Colonic mucosa (tissue), 4 donors: ENCODE data around the gene ARID1B. TPM values are rescaled to one million over a fixed set of nuclear protein-coding genes. Genes with fewer than 3 reads are reported as not detected.

Source experiments
- DNase-seq: peaks from one replicate; pipeline ENCODE4 v3.0.0-alpha.2; 2020
- H3K27ac ChIP-seq: fragments of 200-600 bp; one replicate; pipeline ENCODE4 v1.8.0; 2021
- H3K27me3 ChIP-seq: fragments of 200-600 bp; one replicate; pipeline ENCODE4 v1.8.0; 2021
- H3K36me3 ChIP-seq: fragments of 200-600 bp; one replicate; pipeline ENCODE4 v1.8.0; 2021
- H3K4me1 ChIP-seq: fragments of 200-600 bp; one replicate; pipeline ENCODE4 v1.8.0; 2021; ENCODE audit warnings: mild to moderate bottlenecking
- H3K4me3 ChIP-seq: fragments of 200-600 bp; one replicate; pipeline ENCODE4 v1.8.0; 2021
- H3K9ac ChIP-seq, 2 donors: one replicate each; pipeline ENCODE4 v1.7.0; 2013; ENCODE audit warnings: control low read depth in 2 of 2, low read depth in 2 of 2, low read length in 2 of 2
- H3K9me3 ChIP-seq: fragments of 200-600 bp; one replicate; pipeline ENCODE4 v1.8.0; 2021
- CTCF ChIP-seq: fragments of 200-600 bp; IDR thresholded peaks from one replicate; pipeline ENCODE4 v1.8.0; 2022; ENCODE audit warnings: antibody characterized with exemption, mild to moderate bottlenecking
- intact Hi-C: fragments of 100-400 bp; cut with DNase I; formaldehyde crosslinking; loops from one replicate; pipeline ENCODE4 v1.14.1; 2022
- total RNA-seq, 2 donors: library from RNA; stranded (reverse); fragmentation: NEBNext Ultra II Directional in 1 of 2; extraction: Animal tissue kit (Norgen Biotek cat#: 25700) in 1 of 2; gene quantifications; one replicate each; pipeline ENCODE4 v1.2.1, GENCODE V29; 2021
- donor health status: healthy.
- donor health status: DM: no; HTN: no; CAD: no.
- donor health status: DM: no; HTN: no; CAD: no.

The ARID1B gene
- total RNA-seq, 2 donors from 2014 or later, result 61.3 to 71.5 TPM

DNA sequence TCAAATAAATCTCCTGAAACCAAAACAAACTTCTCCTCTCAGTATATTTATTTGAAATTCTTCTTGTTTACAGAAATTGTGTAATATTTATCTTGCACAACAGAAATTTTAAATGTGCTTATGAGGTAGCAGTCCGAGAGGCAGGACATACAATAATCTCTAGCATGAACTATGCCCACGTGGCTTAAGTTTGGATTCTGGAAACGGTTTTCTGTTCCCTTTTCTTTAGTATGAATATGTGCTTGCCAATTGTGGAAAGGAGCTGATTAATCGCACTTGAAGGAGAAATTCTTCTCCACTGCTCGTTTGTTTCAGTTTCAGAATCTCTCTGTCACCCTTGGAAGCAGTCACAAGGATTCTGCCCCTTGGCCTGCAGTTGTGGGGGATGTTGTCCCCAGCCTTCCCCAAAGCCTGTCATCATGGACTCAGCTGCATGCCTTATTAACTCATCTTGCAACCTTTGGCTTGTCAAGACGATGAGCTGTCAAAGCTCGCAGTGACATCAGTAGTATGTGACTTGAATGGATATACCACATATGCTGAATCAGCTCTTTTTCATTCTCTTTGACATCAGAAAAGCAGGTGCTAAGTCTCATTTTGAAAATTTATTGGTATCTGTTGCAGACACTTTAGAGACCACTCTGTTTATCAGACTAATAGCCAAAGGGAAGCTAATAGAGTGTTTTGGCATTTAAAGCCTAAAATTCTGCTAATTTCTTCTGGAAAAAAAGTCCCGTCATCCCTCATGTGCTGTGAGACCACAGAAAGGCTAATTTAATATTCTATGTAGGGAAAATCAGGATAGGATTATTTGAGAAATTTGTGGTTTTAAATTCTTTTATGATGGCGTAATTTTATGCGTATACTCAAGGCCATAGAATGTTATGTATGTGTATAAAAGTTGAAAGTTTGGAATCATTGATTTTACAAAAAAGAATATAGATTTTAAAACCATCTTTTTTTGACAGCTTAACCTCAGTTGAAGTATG lies 186.8 kb downstream of the ARID1B start:
- H3K9ac ChIP-seq, result no peak overlapping the region
- H3K4me1 ChIP-seq, result no peaks in the 10 kb centered on the region
- H3K9me3 ChIP-seq, result no peaks in the 10 kb centered on the region
- intact Hi-C loops, result no loop called here
- no peaks in the 10 kb centered on the region for H3K36me3 ChIP-seq
- no peak overlapping the region for H3K27ac ChIP-seq
- H3K4me3 ChIP-seq, result no peak overlapping the region
- no peak for DNase-seq
- TF ChIP-seq CTCF, result no peak
- no peaks in the 10 kb centered on the region for H3K27me3 ChIP-seq

DNA sequence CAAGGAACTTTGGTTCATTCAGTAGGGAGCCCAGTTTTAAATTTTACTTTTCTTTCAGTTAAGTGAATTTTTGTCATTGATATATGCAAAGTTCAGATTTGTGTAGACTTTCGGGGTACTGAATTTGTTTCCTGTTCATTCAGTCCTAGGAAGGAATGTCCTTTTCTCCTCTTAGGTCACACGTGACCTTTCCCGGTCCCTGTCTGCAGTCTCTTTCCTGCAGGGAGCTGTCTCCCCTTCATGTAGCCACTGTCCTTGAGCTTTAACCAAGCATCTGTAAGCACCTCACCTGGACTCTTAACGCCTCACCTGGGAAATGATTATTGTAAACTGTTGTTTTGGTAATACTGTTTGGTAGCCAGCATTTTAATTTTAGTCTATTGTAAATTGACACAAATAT lies 190.7 kb downstream of the ARID1B start:
- DNase-seq, result no peak
- no peaks in the 10 kb centered on the region for H3K36me3 ChIP-seq
- no peaks in the 10 kb centered on the region for H3K4me1 ChIP-seq
- no peak overlapping the region for H3K27ac ChIP-seq
- intact Hi-C loops, result no loop called here
- no peaks in the 10 kb centered on the region for H3K9me3 ChIP-seq
- TF ChIP-seq CTCF, result no peak
- H3K9ac ChIP-seq, result no peak overlapping the region
- H3K27me3 ChIP-seq, result no peaks in the 10 kb centered on the region
- H3K4me3 ChIP-seq, result no peak overlapping the region

GRCh38 chr6:156969233-156969632 lies 192.1 kb downstream of the ARID1B start:
- TF ChIP-seq CTCF, result no peak
- Histone ChIP-seq H3K27ac (no peak overlapping the region), H3K27me3 (no peaks in the 10 kb centered on the region), H3K4me1 (no peaks in the 10 kb centered on the region), H3K36me3 (no peaks in the 10 kb centered on the region), H3K9ac (no peak overlapping the region), H3K4me3 (no peak overlapping the region), H3K9me3 (no peaks in the 10 kb centered on the region)
- DNase-seq, result no peak
- intact Hi-C loops, result no loop called here

GRCh38 chr6:156970595-156971112 lies 193.5 kb downstream of the ARID1B start:
- intact Hi-C loops, result no loop called here
- no peak for DNase-seq
- H3K4me1 ChIP-seq, result no peaks in the 10 kb centered on the region

More at GRCh38 chr6:156970595-156971112, 193.5 kb downstream of the ARID1B start:
- Histone ChIP-seq H3K9me3 (no peaks in the 10 kb centered on the region), H3K36me3 (no peaks in the 10 kb centered on the region), H3K27ac (no peak overlapping the region), H3K9ac (no peak overlapping the region), H3K27me3 (no peaks in the 10 kb centered on the region), H3K4me3 (no peak overlapping the region)
- TF ChIP-seq CTCF, result no peak
